HL-60 (cell line): ENCODE data around the gene NTRK2.

ENCODE experiments used
- DNase-seq, 2 experiments: peaks; one replicate each; pipeline ENCODE4 v3.0.0-alpha.2; 2010 to 2020; ENCODE audit warnings: low read depth in 1 of 2, low spot score in 1 of 2
- H3K27ac ChIP-seq: fragments of 250-450 bp; sonication (Bioruptor Pico); replicated peaks from 2 replicates; pipeline ENCODE4 v1.5.1; 2020; ENCODE audit warnings: mild to moderate bottlenecking, moderate library complexity
- H3K27me3 ChIP-seq: fragments of 250-450 bp; sonication (Bioruptor Pico); 2 replicates; pipeline ENCODE4 v1.5.1; 2021; ENCODE audit warnings: mild to moderate bottlenecking, moderate library complexity; ENCODE audit not compliant: insufficient read depth, poor library complexity, severe bottlenecking
- H3K4me3 ChIP-seq: replicated peaks from 2 replicates; pipeline ENCODE4 v1.5.1; 2011; ENCODE audit warnings: mild to moderate bottlenecking, control low read depth, low read length; ENCODE audit not compliant: insufficient read depth
- GABPA ChIP-seq: IDR thresholded peaks from 2 replicates; pipeline ENCODE4 v1.6.1; 2012; ENCODE audit warnings: low read depth
- POLR2AphosphoS5 ChIP-seq: IDR thresholded peaks from 2 replicates; pipeline ENCODE4 v1.6.1; 2012; ENCODE audit warnings: low read depth
- REST ChIP-seq: IDR thresholded peaks from 2 replicates; pipeline ENCODE4 v1.6.1; 2012; ENCODE audit warnings: low read depth; ENCODE audit not compliant: insufficient replicate concordance
- SPI1 ChIP-seq: IDR thresholded peaks from 2 replicates; pipeline ENCODE4 v1.6.1; 2012; ENCODE audit warnings: low read depth, mild to moderate bottlenecking, borderline replicate concordance
- TF ChIP-seq, protein P1 (sequence below): IDR thresholded peaks from one replicate; pipeline ENCODE4 v1.5.1; 2011; ENCODE audit warnings: low read length, control low read depth, inconsistent platforms; ENCODE audit not compliant: insufficient read depth

NTRK2 gene

DNA sequence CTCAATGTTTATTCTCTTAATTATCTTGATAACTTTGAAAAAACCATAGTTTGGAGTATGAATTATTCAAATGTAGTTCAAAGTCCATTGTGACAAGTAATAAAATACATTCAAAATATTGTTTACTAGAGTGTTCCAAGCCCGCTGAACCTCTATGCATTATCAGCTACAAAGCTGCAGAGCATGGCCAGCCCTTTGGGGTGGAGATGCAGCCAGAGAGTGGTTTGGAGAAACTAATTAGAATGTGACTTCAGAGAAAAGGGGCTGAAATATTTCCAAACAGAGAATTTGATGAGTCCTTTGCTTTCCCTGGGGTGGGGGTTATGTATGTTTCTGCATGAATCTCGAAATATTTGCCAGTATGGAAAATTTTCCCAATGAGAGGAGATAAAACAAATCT is 211.3 kb downstream of the NTRK2 start:
- H3K27ac ChIP-seq: no peak overlapping the region
- TF ChIP-seq GABPA: no peak
- TF ChIP-seq REST: no peak
- TF ChIP-seq, protein P1, sequence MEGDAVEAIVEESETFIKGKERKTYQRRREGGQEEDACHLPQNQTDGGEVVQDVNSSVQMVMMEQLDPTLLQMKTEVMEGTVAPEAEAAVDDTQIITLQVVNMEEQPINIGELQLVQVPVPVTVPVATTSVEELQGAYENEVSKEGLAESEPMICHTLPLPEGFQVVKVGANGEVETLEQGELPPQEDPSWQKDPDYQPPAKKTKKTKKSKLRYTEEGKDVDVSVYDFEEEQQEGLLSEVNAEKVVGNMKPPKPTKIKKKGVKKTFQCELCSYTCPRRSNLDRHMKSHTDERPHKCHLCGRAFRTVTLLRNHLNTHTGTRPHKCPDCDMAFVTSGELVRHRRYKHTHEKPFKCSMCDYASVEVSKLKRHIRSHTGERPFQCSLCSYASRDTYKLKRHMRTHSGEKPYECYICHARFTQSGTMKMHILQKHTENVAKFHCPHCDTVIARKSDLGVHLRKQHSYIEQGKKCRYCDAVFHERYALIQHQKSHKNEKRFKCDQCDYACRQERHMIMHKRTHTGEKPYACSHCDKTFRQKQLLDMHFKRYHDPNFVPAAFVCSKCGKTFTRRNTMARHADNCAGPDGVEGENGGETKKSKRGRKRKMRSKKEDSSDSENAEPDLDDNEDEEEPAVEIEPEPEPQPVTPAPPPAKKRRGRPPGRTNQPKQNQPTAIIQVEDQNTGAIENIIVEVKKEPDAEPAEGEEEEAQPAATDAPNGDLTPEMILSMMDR: no peak
- TF ChIP-seq SPI1: no peak
- no peak for TF ChIP-seq POLR2AphosphoS5
- no peak for DNase-seq
- H3K4me3 ChIP-seq: no peak overlapping the region
- peaks cover 2% of the 10 kb centered on the region for H3K27me3 ChIP-seq

DNA sequence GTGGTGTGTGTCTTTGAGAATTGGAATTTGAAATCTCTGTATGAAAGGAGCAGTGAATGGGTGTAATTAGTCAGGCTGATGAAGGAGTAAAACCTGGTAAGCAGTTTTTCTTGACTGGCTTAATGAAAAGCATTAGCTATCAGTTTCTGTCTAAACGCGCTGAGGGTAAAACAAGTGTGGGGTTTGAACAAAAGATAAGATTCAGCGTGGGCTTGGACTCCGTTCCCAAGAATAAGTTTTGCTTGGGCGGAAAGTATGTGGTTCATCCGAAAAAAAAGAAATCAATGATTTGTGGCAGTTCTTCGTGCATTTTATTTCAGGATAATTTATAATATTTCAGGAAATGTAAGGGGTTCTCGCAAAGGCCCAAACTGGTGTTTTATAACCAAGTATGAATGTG is 217.3 kb downstream of the NTRK2 start:
- no peaks in the 10 kb centered on the region for H3K27me3 ChIP-seq
- no peak overlapping the region for H3K4me3 ChIP-seq
- H3K27ac ChIP-seq: no peak overlapping the region
- DNase-seq: no peak
- no peak for TF ChIP-seq REST
- no peak for TF ChIP-seq GABPA
- no peak for TF ChIP-seq SPI1
- TF ChIP-seq, protein P1: no peak
- TF ChIP-seq POLR2AphosphoS5: no peak

GRCh38 chr9:84891924-84892323 is 222.4 kb downstream of the NTRK2 start:
- TF ChIP-seq, protein P1: no peak
- no peak for TF ChIP-seq GABPA
- no peak for TF ChIP-seq SPI1
- no peak for TF ChIP-seq REST
- TF ChIP-seq POLR2AphosphoS5: no peak
- DNase-seq: no peak
- no peaks in the 10 kb centered on the region for H3K27me3 ChIP-seq
- no peak overlapping the region for H3K27ac ChIP-seq
- H3K4me3 ChIP-seq: no peak overlapping the region
